CD14-positive monocyte (primary cell): Measurements from ENCODE around the gene ZNF44. TPM values are rescaled to one million over a fixed set of nuclear protein-coding genes. Genes with fewer than 3 reads are reported as not detected.

Experiments
- DNase-seq, 3 donors: peaks; one replicate each; pipeline ENCODE4 v3.0.0-alpha.2; 2011 to 2022
- H2AFZ ChIP-seq: 2 replicates; pipeline ENCODE4 v1.6.0; 2012; ENCODE audit warnings: mild to moderate bottlenecking, low read depth, low read length, inconsistent platforms; ENCODE audit not compliant: insufficient read depth, poor library complexity, severe bottlenecking
- H3K27ac ChIP-seq, 2 donors: 1 replicate in 1 of 2; 2 replicates in 1 of 2; pipeline ENCODE4 v1.5.1; 2012 to 2013; ENCODE audit warnings: low read length in 2 of 2, control low read depth in 1 of 2, inconsistent platforms in 1 of 2, low read depth in 1 of 2, mild to moderate bottlenecking in 1 of 2
- H3K27me3 ChIP-seq, 2 donors: one replicate each; pipeline versions ENCODE4 v1.6.0 to v1.6.1; 2011 to 2013; ENCODE audit warnings: low read length in 2 of 2; ENCODE audit not compliant: control insufficient read depth in 2 of 2, insufficient read depth in 2 of 2
- H3K36me3 ChIP-seq, 2 donors: replicated peaks in 1 of 2; 1 replicate in 1 of 2; 2 replicates in 1 of 2; pipeline versions ENCODE4 v1.5.1 to v1.6.1; 2012 to 2013; ENCODE audit warnings: low read length in 2 of 2, control low read depth in 1 of 2, inconsistent platforms in 1 of 2, mild to moderate bottlenecking in 1 of 2; ENCODE audit not compliant: insufficient read depth in 2 of 2, control insufficient read depth in 1 of 2
- H3K4me1 ChIP-seq, 2 donors: 1 replicate in 1 of 2; 2 replicates in 1 of 2; pipeline versions ENCODE4 v1.5.1 to v1.6.1; 2012 to 2013; ENCODE audit warnings: low read length in 2 of 2, control low read depth in 1 of 2, inconsistent platforms in 1 of 2, mild to moderate bottlenecking in 1 of 2, moderate library complexity in 1 of 2; ENCODE audit not compliant: insufficient read depth in 2 of 2, control insufficient read depth in 1 of 2
- H3K4me2 ChIP-seq: replicated peaks from 2 replicates; pipeline ENCODE3; 2012; ENCODE audit warnings: low read length, moderate library complexity, mild to moderate bottlenecking; ENCODE audit not compliant: poor library complexity, severe bottlenecking; ENCODE audit errors: extremely low read depth
- H3K4me3 ChIP-seq, 3 experiments: fragments of 200-600 bp in 1 of 3; sonication (generic) in 1 of 3; replicated peaks in 1 of 3; 1 replicate in 2 of 3; 2 replicates in 1 of 3; pipeline ENCODE4 v1.5.1; 2011 to 2013; ENCODE audit warnings: low read length in 3 of 3, mild to moderate bottlenecking in 3 of 3, control low read depth in 2 of 3, low read depth in 2 of 3, inconsistent platforms in 1 of 3, moderate library complexity in 1 of 3
- H3K79me2 ChIP-seq: 2 replicates; pipeline ENCODE4 v1.6.0; 2012; ENCODE audit warnings: mild to moderate bottlenecking, control low read depth, inconsistent platforms, low read length, moderate library complexity; ENCODE audit not compliant: insufficient read depth
- H3K9ac ChIP-seq: 2 replicates; pipeline ENCODE4 v1.6.0; 2017; ENCODE audit warnings: low read length, mild to moderate bottlenecking; ENCODE audit not compliant: insufficient read depth, poor library complexity, severe bottlenecking
- H3K9me3 ChIP-seq, 2 donors: replicated peaks in 1 of 2; 1 replicate in 1 of 2; 2 replicates in 1 of 2; pipeline versions ENCODE4 v1.5.1 to v1.6.1; 2012 to 2013; ENCODE audit warnings: low read length in 2 of 2, control low read depth in 1 of 2; ENCODE audit not compliant: control insufficient read depth in 1 of 2, insufficient read depth in 1 of 2
- H4K20me1 ChIP-seq: 2 replicates; pipeline ENCODE4 v1.6.0; 2012; ENCODE audit warnings: mild to moderate bottlenecking, low read length, control low read depth, moderate library complexity; ENCODE audit not compliant: insufficient read depth
- H3K27ac Mint-ChIP-seq, 7 donors: one replicate each; pipeline ENCODE4 v1.8.0; 2020; ENCODE audit warnings: mild to moderate bottlenecking in 7 of 7, mixed read lengths in 7 of 7, moderate library complexity in 6 of 7, inconsistent platforms in 2 of 7
- H3K27me3 Mint-ChIP-seq, 3 donors: one replicate each; pipeline ENCODE4 v1.8.0; 2021 to 2022; ENCODE audit warnings: low read depth in 3 of 3, mild to moderate bottlenecking in 3 of 3, mixed read lengths in 3 of 3, moderate library complexity in 3 of 3, inconsistent platforms in 1 of 3
- H3K36me3 Mint-ChIP-seq, 2 donors: one replicate each; pipeline ENCODE4 v1.8.0; 2020; ENCODE audit warnings: mixed read lengths in 2 of 2, inconsistent platforms in 1 of 2, mild to moderate bottlenecking in 1 of 2
- H3K4me1 Mint-ChIP-seq: one replicate; pipeline ENCODE4 v1.8.0; 2020; ENCODE audit warnings: mild to moderate bottlenecking, mixed read lengths
- H3K4me3 Mint-ChIP-seq, 2 donors: one replicate each; pipeline ENCODE4 v1.8.0; 2020; ENCODE audit warnings: mild to moderate bottlenecking in 2 of 2, mixed read lengths in 2 of 2, moderate library complexity in 1 of 2
- H3K9me3 Mint-ChIP-seq, 7 donors: one replicate each; pipeline ENCODE4 v1.8.0; 2020 to 2022; ENCODE audit warnings: mixed read lengths in 7 of 7, mild to moderate bottlenecking in 6 of 7, moderate library complexity in 6 of 7, inconsistent platforms in 2 of 7
- CTCF ChIP-seq: fragments of 200-600 bp; IDR thresholded peaks from one replicate; pipeline ENCODE4 v1.8.0; 2022; ENCODE audit warnings: antibody characterized with exemption, mild to moderate bottlenecking
- WGBS: methylation state at CpG from one replicate; pipeline ENCODE4 v1.1.5; 2013; ENCODE audit warnings: missing lambda C conversion rate; ENCODE audit not compliant: insufficient coverage; 5-methylcytosine and 5-hydroxymethylcytosine counted together
- intact Hi-C, 2 donors: fragments of 100-400 bp; cut with micrococcal nuclease; formaldehyde crosslinking; loops; one replicate each; pipeline versions ENCODE4 v1.15.0 to v1.15.1; 2023
- polyA plus RNA-seq, 3 donors: library from polyadenylated mRNA; depleted of rRNA in 1 of 3; unstranded in 2 of 3; stranded (reverse) in 1 of 3; fragments of 300-500 nt in 2 of 3; fragments of >200 nt in 1 of 3; fragmentation: Illumina TruSeq in 2 of 3; gene quantifications; 1 replicate in 2 of 3; 2 replicates in 1 of 3; pipeline ENCODE4 v1.2.3, GENCODE V29; 2012 to 2021

The ZNF44 gene
- polyA plus RNA-seq, 3 donors, result 6.7 to 10.1 (median 9.7) TPM

GRCh38 chr19:12295191-12295590 lies 508 bp upstream of the ZNF44 start:
- Histone ChIP-seq H3K36me3 (peaks cover 0 to 5% of the 10 kb centered on the region in 2 donors), H2AFZ (peak overlapping the region; percentile 69), H3K9me3 (peaks cover 0 to 2% of the 10 kb centered on the region in 2 donors), H3K4me3 (peak overlapping the region; percentile 76 to 91 (median 80)), H3K9ac (peak overlapping the region; percentile 81), H3K27ac (peak overlapping the region; percentile 69 to 82), H3K4me2 (peak overlapping the region; percentile 83), H3K4me1 (peaks cover 8 to 11% of the 10 kb centered on the region in 2 donors), H3K27me3 (no peaks in the 10 kb centered on the region), H4K20me1 (no peaks in the 10 kb centered on the region), H3K79me2 (peaks cover 44% of the 10 kb centered on the region)
- 83% methylated on average over 4 of the region's 11 CpGs for WGBS
- intact Hi-C loops, result loop anchor here (2.0 to 10.0 kb wide), 2 partner anchors 130 to 132 kb away; partner anchors contain the start of gene ZNF136 (in 2 of the 2)
- TF ChIP-seq CTCF, result no peak
- Mint-ChIP-seq H3K27ac (peak overlapping the region; percentile 91 to 96 (median 94)), H3K4me3 (peak overlapping the region; percentile 95 to 100), H3K36me3 (peaks cover 10 to 22% of the 10 kb centered on the region in 2 donors), H3K9me3 (peaks cover 3 to 20% (median 14%) of the 10 kb centered on the region in 7 donors), H3K27me3 (peaks cover 0 to 8% (median 6%) of the 10 kb centered on the region in 3 donors), H3K4me1 (peaks cover 30% of the 10 kb centered on the region)
- DNase-seq, result no peak

- Histone ChIP-seq H4K20me1 (no peaks in the 10 kb centered on the region), H3K79me2 (peaks cover 57% of the 10 kb centered on the region), H3K36me3 (peaks cover 0 to 12% of the 10 kb centered on the region in 2 donors), H3K27me3 (no peaks in the 10 kb centered on the region), H3K4me3 (peak overlapping the region; percentile 76 to 91 (median 80)), H3K9ac (peak overlapping the region; percentile 81), H3K4me2 (peak overlapping the region; percentile 83), H3K9me3 (peaks cover 0 to 2% of the 10 kb centered on the region in 2 donors), H3K27ac (peak overlapping the region; percentile 69 to 82), H2AFZ (peak overlapping the region; percentile 69), H3K4me1 (peaks cover 8 to 11% of the 10 kb centered on the region in 2 donors)
- TF ChIP-seq CTCF, result no peak
- Mint-ChIP-seq H3K36me3 (peaks cover 20 to 34% of the 10 kb centered on the region in 2 donors), H3K9me3 (peaks cover 3 to 19% (median 16%) of the 10 kb centered on the region in 7 donors), H3K27ac (peak overlapping the region; percentile 96 to 100 (median 98)), H3K27me3 (peaks cover 0 to 8% (median 4%) of the 10 kb centered on the region in 3 donors), H3K4me3 (peak overlapping the region; percentile 100), H3K4me1 (peaks cover 40% of the 10 kb centered on the region)
- 0% methylated on average over 18 of the region's 18 CpGs for WGBS
- DNase-seq, result peak; percentile 49 to 58 (median 55)
- intact Hi-C loops, result loop anchor here (2.0 to 10.0 kb wide), 3 partner anchors 38 to 131 kb away; partner anchors contain the start of genes ZNF136 (in 2 of the 2) and ZNF563 (in 2 of the 2)
Observed at GRCh38 chr19:12293777-12294248, 870 bp downstream of the ZNF44 start.
